HG02981 (cell line): Measurements from ENCODE around the gene SUSD4.
"Not testable (repeated sequence)": the region's sequence is repeated elsewhere in the genome, so short reads cannot be mapped to it uniquely, and the experiment has no call there.

ENCODE experiments used
- ATAC-seq: cut with Tn5 transposase; IDR thresholded peaks from one replicate; pipeline ENCODE4 v1.9.1; 2021; ENCODE audit warnings: mild to moderate bottlenecking, moderate library complexity; ENCODE audit not compliant: unreplicated experiment

Gene SUSD4

DNA sequence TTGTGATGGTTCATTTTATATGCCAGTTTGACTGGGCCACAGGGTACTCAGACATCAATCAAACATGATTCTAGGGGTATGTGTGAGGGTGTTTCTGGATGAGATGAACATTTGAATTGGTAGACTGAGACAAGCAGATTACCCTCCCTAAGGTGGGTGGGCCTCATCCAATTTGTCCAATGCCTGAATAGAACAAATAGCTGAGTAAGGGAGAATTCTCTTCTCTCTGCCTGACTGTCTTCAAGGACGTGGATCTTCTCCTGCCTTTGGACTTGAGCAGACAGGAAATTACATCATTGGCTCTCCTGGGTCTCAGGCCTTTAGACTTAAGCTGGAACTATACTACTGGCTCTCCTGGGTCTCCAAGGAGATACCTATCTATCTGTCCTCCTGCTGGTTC is 64.4 kb downstream of the SUSD4 start:
- no peak for ATAC-seq

DNA sequence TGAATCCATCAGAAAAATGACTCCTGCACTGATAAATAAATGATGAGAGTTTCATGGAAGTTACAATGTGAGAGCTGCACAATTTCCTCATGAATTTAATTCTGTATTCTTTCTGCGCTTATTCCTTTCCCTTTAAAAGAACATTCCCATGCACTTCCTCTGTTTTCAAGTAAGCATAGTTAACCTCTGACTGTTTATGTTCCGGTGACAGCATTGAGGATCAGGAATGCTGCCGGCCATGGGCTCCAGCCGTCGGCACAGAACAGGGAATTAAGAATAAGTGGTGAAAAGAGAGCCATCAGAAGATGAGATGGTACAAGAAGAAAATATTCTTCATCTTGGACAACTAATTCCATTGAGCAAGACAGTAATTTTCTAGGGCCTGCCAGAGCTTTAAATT is 65.3 kb downstream of the SUSD4 start:
- no peak for ATAC-seq

DNA sequence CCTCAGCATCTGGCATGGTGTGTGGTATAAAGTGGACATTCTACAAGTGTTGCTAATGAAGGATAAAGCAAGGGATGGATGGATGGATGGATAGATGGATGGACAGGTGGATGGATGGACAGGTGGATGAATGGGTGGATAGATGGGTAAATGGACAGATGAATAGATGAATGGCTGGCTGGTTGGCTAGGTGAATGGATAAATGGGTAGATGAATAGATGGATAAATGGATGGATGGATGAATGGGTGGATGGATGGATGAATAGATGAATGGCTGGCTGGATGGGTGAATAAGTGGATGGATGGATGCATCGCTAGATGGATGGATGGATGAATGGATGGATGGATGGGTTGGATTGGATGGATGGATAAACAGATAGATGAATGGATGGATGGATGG is 66.2 kb downstream of the SUSD4 start:
- no peak for ATAC-seq

DNA sequence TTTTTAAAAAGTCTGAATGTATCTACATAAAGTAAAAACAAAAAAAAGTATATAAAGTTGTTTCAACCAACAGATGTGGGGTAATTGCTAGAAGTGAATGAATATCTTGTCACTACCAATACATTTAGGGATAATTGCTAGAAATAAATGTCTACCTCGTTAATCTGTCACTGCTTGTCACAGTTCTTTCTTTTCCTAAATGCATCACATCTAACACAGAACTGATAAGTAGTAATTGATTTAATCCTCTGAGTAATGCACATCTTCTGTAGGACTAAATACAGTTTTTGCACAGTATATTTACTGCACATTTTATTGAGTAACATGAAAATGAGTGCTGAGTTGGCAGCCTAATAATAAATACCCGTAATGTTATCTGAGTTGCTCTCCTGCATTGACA is 72.2 kb downstream of the SUSD4 start:
- no peak for ATAC-seq

DNA sequence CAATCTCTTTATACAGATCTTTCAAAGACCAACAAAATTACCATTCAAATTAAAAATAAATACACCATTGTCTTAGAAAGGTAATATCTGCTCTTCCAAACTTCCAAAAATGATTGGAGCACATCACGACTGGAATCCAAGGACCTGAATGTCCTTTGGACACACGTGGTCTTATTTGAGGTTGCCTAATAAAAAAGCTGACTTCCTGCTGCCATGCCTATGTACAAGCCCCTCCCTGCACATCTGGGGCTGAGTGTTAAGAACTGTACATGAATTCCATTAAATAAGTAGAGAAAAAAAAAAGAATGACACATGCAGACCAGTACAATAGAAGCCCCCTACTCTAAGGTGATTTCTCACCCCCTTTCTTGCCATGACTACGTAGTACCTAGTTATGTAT is 73.6 kb downstream of the SUSD4 start:
- ATAC-seq = no peak

DNA sequence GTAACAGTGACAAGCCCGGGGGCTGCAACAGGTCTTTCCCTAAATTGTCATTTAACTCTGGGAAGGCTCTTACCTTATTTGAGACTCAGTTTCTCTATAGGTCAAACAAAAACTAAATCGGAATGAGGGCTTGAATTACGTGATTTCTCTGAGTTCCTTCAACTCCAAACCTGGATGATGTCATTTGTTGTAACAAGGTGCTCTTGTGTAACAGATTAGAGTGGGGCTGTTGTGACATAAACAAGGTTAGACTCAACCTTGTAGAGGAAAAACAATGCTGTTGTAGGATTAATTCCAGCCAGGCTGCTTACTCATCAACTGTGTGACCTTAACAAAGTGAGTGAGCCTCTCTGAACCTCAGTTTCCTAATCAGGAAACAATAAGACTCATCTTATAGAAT is 74.4 kb downstream of the SUSD4 start:
- ATAC-seq = no peak

DNA sequence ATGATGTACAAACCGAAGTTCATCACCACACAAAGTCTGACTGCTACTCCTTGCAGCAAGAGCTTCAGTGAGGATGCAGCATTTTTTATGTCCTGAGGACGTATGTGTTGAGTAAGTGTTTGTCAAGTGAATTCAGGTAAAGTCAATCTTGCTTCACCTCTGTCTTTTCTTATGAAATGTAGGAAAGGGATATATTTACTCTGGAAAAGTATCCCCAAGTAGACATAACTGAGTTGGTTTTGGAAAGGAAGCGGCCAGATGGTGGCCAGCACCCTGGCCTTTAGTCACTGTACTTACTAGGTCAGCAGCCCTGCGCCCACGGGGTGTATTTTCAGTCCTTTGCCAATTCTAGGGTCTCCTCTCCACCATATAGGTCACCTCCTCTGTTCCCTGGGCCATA is 75.2 kb downstream of the SUSD4 start:
- no peak for ATAC-seq

DNA sequence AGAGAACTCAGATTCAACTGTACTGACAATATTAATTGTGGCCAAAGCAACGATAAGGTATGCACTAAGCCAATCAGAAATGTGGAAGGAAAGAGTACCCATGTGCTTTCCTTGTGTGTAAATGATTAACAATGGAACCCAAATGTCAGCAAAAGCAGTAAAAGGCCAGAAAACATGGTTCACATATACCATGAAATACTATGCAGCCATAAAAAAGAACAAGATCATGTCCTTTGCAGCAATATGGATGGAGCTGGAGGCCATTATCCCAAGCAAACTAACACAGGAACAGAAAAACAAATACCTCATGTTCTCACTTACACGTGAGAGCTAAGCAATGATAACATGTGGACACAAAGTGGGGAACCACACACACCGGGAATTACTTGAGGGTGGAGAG is 78.5 kb downstream of the SUSD4 start:
- no peak for ATAC-seq

DNA sequence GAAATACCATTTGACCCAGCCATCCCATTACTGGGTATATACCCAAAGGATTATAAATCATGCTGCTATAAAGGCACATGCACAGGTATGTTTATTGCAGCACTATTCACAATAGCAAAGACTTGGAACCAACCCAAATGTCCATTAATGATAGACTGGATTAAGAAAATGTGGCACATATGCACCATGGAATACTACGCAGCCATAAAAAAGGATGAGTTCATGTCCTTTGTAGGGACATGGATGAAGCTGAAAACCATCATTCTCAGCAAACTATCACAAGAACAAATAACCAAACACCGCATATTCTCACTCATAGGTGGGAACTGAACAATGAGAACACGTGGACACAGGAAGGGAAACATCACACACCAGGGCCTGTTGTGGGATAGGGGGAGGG is 80.3 kb downstream of the SUSD4 start:
- ATAC-seq = not testable (repeated sequence)

DNA sequence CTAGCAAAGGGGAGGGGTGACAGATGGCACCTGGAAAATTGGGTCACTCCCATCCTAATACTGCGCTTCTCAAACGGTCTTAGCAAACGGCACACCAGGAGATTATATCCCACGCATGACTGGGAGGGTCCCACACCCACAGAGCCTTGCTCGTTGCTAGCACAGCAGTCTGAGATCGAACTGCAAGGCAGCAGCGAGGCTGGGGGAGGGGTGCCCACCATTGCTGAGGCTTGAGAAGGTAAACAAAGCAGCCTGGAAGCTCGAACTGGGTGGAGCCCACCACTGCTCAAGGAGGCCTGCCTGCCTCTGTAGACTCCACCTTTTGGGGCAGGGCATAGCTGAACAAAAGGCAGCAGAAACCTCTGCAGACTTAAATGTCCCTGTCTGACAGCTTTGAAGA is 85.7 kb downstream of the SUSD4 start:
- ATAC-seq = not testable (repeated sequence)

DNA sequence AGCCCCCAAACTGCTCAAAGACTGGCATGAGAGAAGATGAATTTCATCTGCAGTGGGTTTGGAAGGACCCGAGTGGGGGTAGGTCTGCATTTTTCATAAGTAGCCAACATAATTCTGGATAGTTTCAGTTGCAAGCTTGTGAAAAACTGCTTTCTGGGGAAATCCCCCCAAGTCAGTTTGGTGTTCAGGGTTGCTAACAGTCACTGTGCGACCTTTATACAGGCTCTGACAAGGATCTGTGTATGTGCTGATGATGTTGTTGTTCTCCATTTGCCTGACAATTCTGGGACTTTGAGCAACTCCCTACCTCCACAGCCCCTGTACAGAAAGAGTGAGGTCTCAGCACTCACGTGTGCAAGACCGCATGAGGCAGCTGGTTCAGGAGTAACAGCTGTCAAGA is 87.9 kb downstream of the SUSD4 start:
- ATAC-seq = no peak

DNA sequence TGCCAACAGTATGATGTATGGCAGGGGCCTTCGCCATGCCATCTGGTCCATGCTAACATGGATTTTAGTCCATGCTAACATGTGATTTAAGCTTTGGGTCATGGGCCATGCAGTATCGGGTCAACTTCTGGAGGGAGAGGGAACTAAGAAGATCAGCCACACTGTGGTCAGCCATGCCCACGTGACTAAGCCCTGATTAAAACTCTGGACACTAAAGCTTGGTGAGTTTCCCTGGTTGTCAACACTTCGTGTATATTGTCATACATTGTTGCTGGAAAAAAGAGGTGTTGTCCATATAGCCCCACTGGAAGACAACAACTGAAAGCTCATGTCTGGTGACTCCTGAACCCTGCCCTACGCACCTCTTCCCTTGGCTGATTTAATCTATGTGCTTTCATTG is 90.5 kb downstream of the SUSD4 start:
- no peak for ATAC-seq

DNA sequence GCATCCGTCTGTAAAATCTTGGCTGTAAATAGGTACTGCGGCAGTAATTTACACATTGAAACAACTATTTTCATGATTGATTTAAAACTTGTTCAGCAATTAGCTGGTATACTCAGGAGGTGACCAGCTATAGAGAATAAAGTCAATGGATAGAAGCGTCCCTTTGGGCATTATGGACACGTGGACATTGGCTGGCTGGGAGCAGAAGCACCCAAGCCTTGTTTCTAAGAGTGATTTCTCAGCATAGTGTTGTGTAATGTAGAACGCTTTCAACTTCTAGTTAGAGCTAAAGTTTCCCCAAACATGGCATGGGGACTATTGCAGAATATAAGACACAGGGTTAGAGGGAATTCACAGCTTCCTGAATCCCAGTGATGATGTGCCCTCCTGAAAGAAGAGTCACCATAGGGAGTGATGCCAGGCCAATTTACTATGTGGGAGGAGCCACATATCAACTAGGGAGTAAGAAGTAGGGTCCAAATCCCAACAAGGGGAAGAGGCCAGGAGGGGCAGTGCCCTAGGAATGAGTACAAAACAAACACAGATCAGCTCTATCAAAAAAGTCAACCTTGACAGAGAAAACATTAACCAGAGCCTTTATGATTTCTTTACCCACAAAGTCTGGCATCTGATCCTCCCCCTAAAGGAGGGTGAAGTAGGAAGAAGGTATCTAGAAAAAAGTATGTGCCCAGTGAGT is 92.7 kb downstream of the SUSD4 start:
- no peak for ATAC-seq

DNA sequence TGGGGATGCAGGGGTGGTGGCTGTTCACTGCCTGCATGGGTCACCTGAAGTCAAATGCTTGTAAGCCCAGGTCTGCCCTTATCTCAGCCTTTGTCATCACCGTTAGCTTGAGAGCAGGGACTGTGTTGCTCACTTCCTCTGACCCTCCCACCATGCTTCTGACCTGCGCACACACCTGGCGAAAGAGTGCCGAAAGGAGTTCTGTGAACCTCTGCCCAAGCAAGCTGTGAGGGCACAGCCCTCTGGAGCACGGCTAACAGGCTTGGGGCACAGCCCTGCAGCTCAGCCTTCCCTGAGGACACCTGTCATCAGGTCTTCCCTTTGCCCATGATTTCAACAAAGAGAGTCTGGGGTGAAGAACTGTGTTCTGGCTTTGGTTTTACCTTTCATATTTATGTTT is 93.8 kb downstream of the SUSD4 start:
- no peak for ATAC-seq

DNA sequence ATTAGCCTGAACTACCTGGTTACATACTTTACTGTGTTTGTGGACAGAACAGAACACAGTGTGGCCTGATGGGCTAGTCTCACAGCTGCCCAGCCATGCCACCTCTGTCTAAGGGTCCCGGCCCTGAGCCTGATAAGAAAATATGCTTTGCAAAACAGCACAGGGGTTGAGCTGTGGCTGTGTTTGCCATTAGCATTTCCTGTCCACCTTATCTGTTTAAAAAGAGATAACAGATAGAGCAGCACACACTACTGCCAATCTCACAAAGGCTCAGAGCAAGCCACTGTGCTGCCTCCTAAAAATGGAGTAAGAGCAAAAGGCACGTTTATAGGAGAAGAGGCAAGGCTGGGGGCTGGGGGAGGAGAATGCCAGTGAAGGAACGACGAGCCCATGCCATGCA is 95.0 kb downstream of the SUSD4 start:
- no peak for ATAC-seq

DNA sequence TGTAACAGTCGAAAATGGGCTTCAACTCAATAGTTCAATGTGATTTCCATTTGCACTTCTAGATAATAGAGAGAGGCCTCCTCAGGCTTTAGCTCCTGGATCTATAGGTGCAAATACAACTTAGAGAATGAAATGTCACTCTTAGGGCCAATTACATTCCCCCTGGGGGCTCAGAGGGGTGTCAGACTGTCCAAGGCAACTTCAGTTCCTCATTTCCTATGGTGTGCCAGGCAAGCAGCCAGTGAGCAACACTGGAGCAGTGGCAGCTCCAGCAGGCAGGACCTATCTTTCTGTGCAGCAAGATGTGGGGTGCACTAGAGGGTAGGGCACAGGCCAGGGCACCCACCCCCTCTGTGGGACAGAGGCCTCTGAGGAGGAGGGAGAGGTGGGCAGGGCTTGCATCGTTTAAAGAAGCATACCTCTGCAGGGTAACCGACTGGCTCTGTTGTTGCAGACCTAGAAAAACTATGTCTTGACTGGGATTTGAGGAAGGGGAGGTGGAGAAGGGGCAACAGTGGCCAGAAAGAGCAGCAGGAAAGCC is 97.3 kb downstream of the SUSD4 start:
- ATAC-seq = no peak

DNA sequence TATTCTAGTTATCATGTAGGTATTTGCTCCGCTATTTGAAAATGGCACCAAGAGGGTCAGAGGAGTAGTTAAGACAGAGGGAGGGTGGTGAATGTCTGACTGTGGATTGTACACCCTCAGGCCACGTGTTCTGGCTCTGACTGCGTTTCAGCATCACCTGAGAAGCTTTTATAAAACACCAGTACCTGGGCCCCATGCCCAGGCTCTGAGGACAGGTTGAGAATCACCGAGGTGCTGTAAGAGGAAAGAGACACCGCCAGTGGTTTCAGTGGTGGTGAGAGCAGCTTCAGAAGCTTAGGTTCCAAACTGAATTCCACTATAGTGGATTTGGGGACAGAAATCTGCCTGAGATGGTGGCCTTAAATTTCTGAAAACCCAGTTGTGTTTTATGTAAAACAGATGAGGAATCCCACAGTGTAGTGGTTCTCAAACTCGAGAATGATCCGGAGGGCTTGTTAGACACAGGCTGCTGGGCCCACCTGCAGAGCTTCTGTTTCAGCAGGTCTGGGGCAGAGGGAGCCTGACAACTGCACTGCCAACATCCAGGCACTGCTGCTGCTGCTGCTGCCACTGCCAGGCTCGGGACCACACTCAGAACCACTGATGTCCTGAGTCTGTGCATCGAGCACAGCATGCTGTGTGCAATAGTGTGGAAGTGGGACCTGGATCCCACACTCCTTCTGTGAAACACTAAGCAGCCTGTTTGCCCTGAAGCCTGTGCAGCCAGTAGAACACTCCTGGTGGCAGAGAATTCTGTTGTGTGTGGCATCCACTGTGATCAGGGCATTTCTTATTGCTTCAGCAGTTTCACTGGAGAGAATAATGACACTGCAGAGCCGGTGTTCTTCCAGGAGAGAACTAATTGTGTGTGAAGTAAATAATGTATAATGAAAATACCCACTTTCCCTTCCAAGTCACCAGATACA is 98.7 kb downstream of the SUSD4 start:
- no peak for ATAC-seq

DNA sequence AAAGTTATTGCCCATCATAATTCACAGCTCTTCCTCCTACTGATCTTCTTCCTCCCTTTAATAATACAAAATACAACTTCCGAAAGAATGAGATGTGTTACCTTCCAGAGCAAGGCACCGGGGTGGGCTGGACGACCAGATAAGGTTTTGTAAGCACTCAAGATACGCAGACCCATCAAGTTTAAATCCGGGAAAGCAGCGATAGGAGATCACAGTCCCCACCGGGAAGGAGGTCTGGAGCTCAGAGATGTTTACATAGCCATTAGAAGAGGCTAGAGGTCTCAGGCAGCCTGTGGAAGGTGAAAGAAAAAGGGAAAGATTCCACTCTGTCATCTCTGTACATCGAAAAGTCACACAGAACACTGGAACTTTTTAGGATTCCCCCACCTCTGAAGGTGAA is 99.4 kb downstream of the SUSD4 start:
- no peak for ATAC-seq

DNA sequence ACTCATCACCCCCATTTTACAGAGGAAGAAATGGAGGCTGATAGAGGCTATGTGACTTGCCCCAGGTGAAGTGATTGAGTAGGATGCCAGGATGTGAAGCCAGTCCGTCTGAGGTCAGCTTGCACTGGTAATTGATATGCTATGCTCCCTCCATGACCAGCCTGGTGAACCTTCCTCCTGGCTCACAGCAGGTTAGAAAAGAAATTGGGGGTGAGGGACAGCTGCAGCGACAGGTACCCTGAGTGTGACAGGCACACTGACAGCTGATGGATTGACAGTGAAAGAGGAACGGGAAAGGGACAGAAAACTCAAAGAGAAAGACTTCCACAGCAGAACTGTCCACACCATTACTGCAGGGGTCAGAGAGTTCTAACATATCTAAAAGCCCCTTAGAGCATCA is 102.1 kb downstream of the SUSD4 start:
- no peak for ATAC-seq

DNA sequence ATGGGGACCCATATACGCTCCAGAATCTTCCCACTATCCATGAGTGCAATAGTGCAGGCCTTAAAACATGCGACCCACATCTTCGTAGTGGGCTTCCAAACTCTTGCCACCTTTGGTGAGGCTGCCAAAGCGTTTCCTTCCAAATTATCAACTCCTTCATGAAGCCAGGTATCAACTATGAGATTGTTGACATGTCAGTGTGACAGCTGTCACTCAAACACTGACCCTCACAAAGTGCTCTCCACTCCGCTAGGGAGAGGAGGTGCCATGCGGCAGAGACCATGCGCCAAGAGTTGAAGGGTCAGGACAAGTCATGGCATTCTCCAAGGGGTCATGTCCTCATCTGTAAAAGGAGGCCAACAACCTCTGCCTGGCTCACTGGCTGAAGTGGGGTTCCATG is 103.3 kb downstream of the SUSD4 start:
- ATAC-seq = no peak

DNA sequence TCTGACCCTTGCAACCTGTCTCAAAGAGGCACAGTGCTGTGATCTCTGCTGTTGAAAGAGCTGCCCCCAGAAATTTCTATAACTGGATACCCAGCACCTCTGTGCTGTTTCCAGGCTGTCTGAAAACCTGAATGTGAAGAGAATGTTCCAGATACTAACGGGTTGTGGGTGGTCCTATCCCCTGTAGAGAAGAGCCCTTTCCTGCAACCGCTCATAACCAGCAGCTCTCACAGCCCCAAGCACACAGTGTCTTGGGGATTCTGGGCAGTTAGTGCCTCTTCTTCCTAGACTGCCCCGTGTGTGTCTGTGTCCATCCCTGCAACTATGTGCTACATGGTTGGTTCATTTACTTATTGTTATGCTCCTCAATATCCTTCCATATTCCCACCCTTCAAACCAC is 104.5 kb downstream of the SUSD4 start:
- no peak for ATAC-seq

DNA sequence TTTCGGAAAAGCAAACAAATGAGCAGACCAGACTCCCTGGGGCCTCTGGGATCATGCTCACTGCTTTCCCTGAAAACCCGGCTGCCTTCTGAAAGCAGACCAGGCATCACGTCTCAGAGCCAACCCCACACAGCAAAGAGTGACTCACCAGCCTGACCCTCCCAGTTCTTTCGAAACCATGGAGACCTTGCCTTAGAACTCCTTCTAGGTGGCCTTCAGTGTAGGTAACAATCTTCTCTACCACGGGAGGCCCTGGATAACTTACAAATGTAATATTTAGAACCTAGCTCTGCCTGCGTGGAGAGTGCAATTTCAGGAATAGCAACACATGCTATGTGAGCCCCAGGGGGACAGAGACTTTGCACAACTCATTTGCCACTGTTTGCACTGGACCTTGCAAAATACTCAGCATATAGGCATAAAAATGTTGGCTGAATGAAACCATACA is 105.2 kb downstream of the SUSD4 start:
- ATAC-seq = no peak
